HG02938 (cell line): ENCODE measurements around the gene CCDC134.

ENCODE experiments used
- ATAC-seq: cut with Tn5 transposase; IDR thresholded peaks from one replicate; pipeline ENCODE4 v1.9.1; 2021; ENCODE audit warnings: mild to moderate bottlenecking, moderate library complexity; ENCODE audit not compliant: unreplicated experiment

CCDC134 gene

GRCh38 chr22:41800348-41801146 lies at the start of gene CCDC134:
Gene CCDC134 (plus strand): TSS chr22:41800679. CDS start chr22:41808891, 8,212 bp downstream.
- peak; percentile 72 for ATAC-seq

GRCh38 chr22:41752011-41752970 lies 48.2 kb upstream of the CCDC134 start:
- ATAC-seq = no peak

GRCh38 chr22:41753984-41754383 lies 46.5 kb upstream of the CCDC134 start:
- no peak for ATAC-seq

GRCh38 chr22:41757502-41757901 lies 43.0 kb upstream of the CCDC134 start:
- ATAC-seq = no peak

GRCh38 chr22:41758231-41758630 lies 42.2 kb upstream of the CCDC134 start:
- no peak for ATAC-seq

GRCh38 chr22:41762980-41763779 lies 37.3 kb upstream of the CCDC134 start:
- ATAC-seq = no peak

GRCh38 chr22:41766476-41766875 lies 34.0 kb upstream of the CCDC134 start:
- no peak for ATAC-seq

- no peak for ATAC-seq
These were observed 32.0 kb upstream of the CCDC134 start for GRCh38 chr22:41768430-41768829.

GRCh38 chr22:41770715-41771468 lies 29.6 kb upstream of the CCDC134 start:
- no peak for ATAC-seq

- no peak for ATAC-seq
These were observed 28.3 kb upstream of the CCDC134 start for GRCh38 chr22:41772198-41772597.

- no peak for ATAC-seq
These were observed 27.8 kb upstream of the CCDC134 start for GRCh38 chr22:41772645-41773044.

GRCh38 chr22:41775338-41775737 lies 25.1 kb upstream of the CCDC134 start:
- ATAC-seq = no peak

- ATAC-seq = no peak
These were observed 24.5 kb upstream of the CCDC134 start for GRCh38 chr22:41775976-41776375.

- no peak for ATAC-seq
These were observed 24.1 kb upstream of the CCDC134 start for GRCh38 chr22:41776381-41776780.

- ATAC-seq = no peak
These were observed 22.6 kb upstream of the CCDC134 start for GRCh38 chr22:41777749-41778425.

GRCh38 chr22:41779929-41780505 lies 20.5 kb upstream of the CCDC134 start:
- no peak for ATAC-seq

- ATAC-seq = peak; percentile 84
These were observed 19.6 kb upstream of the CCDC134 start for GRCh38 chr22:41780746-41781505.

GRCh38 chr22:41781507-41781906 lies 19.0 kb upstream of the CCDC134 start:
- no peak for ATAC-seq

- no peak for ATAC-seq
These were observed 18.2 kb upstream of the CCDC134 start for GRCh38 chr22:41782316-41782715.
